ENCODE measurements around the gene ACP2. TPM values are rescaled to one million over a fixed set of nuclear protein-coding genes. Genes with fewer than 3 reads are reported as not detected.

The ACP2 gene
- total and polyA plus RNA-seq, 10 of the 15 experiments (the other 5 are each of a cell fraction or from before 2014, with no cell fraction given): 0.98 to 11.7 (median 7.4) TPM

DNA sequence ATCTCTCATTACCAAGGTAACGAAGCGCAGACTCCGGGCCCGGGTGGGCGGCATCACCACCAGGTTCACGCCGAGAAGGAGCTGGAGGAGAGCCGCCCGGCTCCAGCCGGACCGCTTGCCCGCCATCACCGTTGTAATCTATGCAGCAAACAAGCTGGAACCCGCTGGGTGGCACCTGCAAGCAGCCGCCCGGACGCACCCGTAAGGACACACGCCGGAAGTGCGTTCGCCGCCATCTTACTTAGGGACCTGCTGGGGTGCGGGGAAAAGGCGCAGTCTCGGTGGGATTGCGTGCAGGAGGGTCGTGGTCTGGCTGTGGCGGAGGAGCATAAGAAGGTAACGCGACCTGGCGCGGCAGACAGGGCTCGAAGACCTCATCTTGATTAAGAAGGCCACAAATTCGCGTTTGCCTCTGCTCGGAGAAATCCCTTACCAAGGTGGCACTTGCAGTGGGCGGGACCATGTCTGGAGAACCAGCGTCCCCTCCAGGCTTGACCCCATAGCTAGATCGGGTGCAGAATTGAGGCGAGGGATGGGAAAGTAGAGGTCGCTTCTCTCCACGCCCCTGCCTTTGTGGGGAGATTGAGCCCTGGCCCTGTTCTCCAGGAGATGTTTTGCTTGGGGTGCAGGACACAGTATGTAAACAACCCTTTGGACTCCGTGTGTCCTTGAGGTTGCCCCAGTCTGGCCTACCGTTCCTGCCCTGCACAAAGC is at the start of gene ACP2 (continued):
- TF ChIP-seq ASH2L (IDR thresholded peaks at IDR 0.05; ENCODE audit: borderline replicate concordance, low read depth) (peak; percentile 48; the same call in 1 of the 2 replicates), ATF7 (IDR thresholded peaks at IDR 0.05; ENCODE audit: low read depth) (peak; percentile 44; the same call in 1 of the 2 replicates), RCOR1 (conservative IDR thresholded peaks at IDR 0.05; ENCODE audit: low read depth, low read length) (no peak; the same call in 1 of the 2 replicates), WRNIP1 (IDR thresholded peaks at IDR 0.05; ENCODE audit: borderline replicate concordance, low read depth, low read length) (peak; percentile 87; the same call in 1 of the 2 replicates), SMARCA5 (IDR thresholded peaks at IDR 0.05) (peak; percentile 90), MTA3 (IDR thresholded peaks at IDR 0.05; ENCODE audit: borderline replicate concordance, low read length) (no peak; the same call in 1 of the 2 replicates), SMAD5 (IDR thresholded peaks at IDR 0.05; ENCODE audit: low read depth) (peak; percentile 70), CBX5 (IDR thresholded peaks at IDR 0.05; ENCODE audit: low read depth) (0 out of 2 replicates have a peak, but pooled peaks have one; percentile 86), ZNF687 (IDR thresholded peaks at IDR 0.05) (peak; percentile 70), CHD4 (IDR thresholded peaks at IDR 0.05) (no peak), NBN (IDR thresholded peaks at IDR 0.05) (peak; percentile 95), NFIC (IDR thresholded peaks at IDR 0.05; ENCODE audit: low read depth, low read length) (no peak; the same call in 1 of the 2 replicates), MEF2A (IDR thresholded peaks at IDR 0.05; ENCODE audit: insufficient read depth, low read depth, low read length) (peak; percentile 62; the same call in 1 of the 2 replicates), SPI1 (IDR thresholded peaks at IDR 0.05; ENCODE audit: borderline replicate concordance, insufficient read depth, low read depth, low read length) (no peak), DPF2 (IDR thresholded peaks at IDR 0.05) (peak; percentile 24; the same call in 1 of the 2 replicates), SUZ12 (IDR thresholded peaks at IDR 0.05; ENCODE audit: unreplicated experiment) (no peak), SMAD1 (IDR thresholded peaks at IDR 0.05; ENCODE audit: low read depth, partially characterized antibody) (peak; percentile 81), KLF5 (IDR thresholded peaks at IDR 0.05; ENCODE audit: partially characterized antibody) (peak; percentile 63), CBFB (IDR thresholded peaks at IDR 0.05; ENCODE audit: low read depth) (peak; percentile 67), NFYB (IDR thresholded peaks at IDR 0.05; ENCODE audit: insufficient read depth, low read depth, low read length) (no peak), SMC3 (IDR thresholded peaks at IDR 0.05; ENCODE audit: borderline replicate concordance, low read length) (peak; percentile 43; the same call in 1 of the 2 replicates)
- TF ChIP-seq, protein P1, sequence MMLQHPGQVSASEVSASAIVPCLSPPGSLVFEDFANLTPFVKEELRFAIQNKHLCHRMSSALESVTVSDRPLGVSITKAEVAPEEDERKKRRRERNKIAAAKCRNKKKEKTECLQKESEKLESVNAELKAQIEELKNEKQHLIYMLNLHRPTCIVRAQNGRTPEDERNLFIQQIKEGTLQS (IDR thresholded peaks at IDR 0.05; ENCODE audit: borderline replicate concordance, extremely low read depth, low read depth, low read length): no peak
- TF ChIP-seq, protein P2, sequence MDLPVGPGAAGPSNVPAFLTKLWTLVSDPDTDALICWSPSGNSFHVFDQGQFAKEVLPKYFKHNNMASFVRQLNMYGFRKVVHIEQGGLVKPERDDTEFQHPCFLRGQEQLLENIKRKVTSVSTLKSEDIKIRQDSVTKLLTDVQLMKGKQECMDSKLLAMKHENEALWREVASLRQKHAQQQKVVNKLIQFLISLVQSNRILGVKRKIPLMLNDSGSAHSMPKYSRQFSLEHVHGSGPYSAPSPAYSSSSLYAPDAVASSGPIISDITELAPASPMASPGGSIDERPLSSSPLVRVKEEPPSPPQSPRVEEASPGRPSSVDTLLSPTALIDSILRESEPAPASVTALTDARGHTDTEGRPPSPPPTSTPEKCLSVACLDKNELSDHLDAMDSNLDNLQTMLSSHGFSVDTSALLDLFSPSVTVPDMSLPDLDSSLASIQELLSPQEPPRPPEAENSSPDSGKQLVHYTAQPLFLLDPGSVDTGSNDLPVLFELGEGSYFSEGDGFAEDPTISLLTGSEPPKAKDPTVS (IDR thresholded peaks at IDR 0.05; ENCODE audit: low read depth, low read length): no peak
- TF ChIP-seq, protein P3, sequence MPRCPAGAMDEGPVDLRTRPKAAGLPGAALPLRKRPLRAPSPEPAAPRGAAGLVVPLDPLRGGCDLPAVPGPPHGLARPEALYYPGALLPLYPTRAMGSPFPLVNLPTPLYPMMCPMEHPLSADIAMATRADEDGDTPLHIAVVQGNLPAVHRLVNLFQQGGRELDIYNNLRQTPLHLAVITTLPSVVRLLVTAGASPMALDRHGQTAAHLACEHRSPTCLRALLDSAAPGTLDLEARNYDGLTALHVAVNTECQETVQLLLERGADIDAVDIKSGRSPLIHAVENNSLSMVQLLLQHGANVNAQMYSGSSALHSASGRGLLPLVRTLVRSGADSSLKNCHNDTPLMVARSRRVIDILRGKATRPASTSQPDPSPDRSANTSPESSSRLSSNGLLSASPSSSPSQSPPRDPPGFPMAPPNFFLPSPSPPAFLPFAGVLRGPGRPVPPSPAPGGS (IDR thresholded peaks at IDR 0.05; ENCODE audit: borderline replicate concordance, insufficient read depth, low read depth, low read length, poor library complexity, severe bottlenecking): peak; percentile 62

All from GM12878 (cell line).